Glutamatergic neuron (in vitro differentiated cells): ENCODE data around the gene ALDH4A1. TPM values are rescaled to one million over a fixed set of nuclear protein-coding genes. Genes with fewer than 3 reads are reported as not detected.
"Not testable (repeated sequence)": the region's sequence is repeated elsewhere in the genome, so short reads cannot be mapped to it uniquely, and the experiment has no call there.

Experiments used
- DNase-seq: peaks from one replicate; pipeline ENCODE4 v3.0.0; 2022
- H3K27ac Mint-ChIP-seq: one replicate; pipeline ENCODE4 v1.8.0; 2020; ENCODE audit warnings: mild to moderate bottlenecking, mixed read lengths, inconsistent platforms; ENCODE audit not compliant: unreplicated experiment
- H3K27me3 Mint-ChIP-seq: one replicate; pipeline ENCODE4 v1.8.0; 2020; ENCODE audit warnings: mild to moderate bottlenecking, moderate library complexity, mixed read lengths, inconsistent platforms; ENCODE audit not compliant: unreplicated experiment
- H3K36me3 Mint-ChIP-seq: one replicate; pipeline ENCODE4 v1.8.0; 2020; ENCODE audit warnings: mild to moderate bottlenecking, mixed read lengths, inconsistent platforms; ENCODE audit not compliant: unreplicated experiment
- H3K4me1 Mint-ChIP-seq: one replicate; pipeline ENCODE4 v1.8.0; 2020; ENCODE audit warnings: mild to moderate bottlenecking, low read depth, mixed read lengths, inconsistent platforms; ENCODE audit not compliant: unreplicated experiment
- H3K4me3 Mint-ChIP-seq: one replicate; pipeline ENCODE4 v1.8.0; 2020; ENCODE audit warnings: mild to moderate bottlenecking, mixed read lengths, inconsistent platforms; ENCODE audit not compliant: unreplicated experiment
- H3K9me3 Mint-ChIP-seq: one replicate; pipeline ENCODE4 v1.8.0; 2020; ENCODE audit warnings: mild to moderate bottlenecking, moderate library complexity, mixed read lengths, inconsistent platforms; ENCODE audit not compliant: unreplicated experiment
- CTCF ChIP-seq: fragments of 200-600 bp; sonication (generic); IDR thresholded peaks from one replicate; pipeline ENCODE4 v1.5.0; 2021; ENCODE audit not compliant: partially characterized antibody, unreplicated experiment
- total RNA-seq: library from RNA; stranded (reverse); fragmentation: NEBNext Ultra II Directional; extraction: Animal tissue kit (Norgen Biotek cat#: 25700); gene quantifications from one replicate; pipeline ENCODE4 v1.2.1, GENCODE V29; 2021; ENCODE audit not compliant: unreplicated experiment

ALDH4A1 gene
- total RNA-seq, 1 donor from 2014 or later, result 28.9 TPM

DNA sequence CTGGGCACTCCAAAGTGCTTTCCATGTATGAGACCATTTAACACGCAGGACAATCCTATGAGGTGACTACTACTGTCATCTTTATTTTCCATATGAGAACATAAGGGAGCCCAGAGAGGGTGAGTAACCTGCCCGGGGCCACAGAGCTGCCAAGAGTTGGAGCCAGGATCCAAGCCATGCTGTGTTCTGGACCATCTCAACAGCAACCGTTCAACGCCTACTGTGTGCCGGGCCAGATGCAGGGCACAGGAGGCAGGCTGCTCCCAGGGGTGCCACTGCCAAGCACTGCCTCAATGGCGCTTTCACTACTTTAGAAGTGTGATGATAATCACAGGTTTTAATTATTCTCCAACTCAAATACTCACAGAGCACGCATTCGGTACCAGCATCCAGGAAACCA, 3.8 kb downstream of the ALDH4A1 start:
- peaks cover 18% of the 10 kb centered on the region for H3K4me1 Mint-ChIP-seq
- H3K9me3 Mint-ChIP-seq, result peaks cover 7% of the 10 kb centered on the region
- DNase-seq, result no peak
- TF ChIP-seq CTCF, result no peak
- H3K4me3 Mint-ChIP-seq, result no peak overlapping the region
- no peak overlapping the region for H3K27ac Mint-ChIP-seq
- peaks cover 4% of the 10 kb centered on the region for H3K27me3 Mint-ChIP-seq
- H3K36me3 Mint-ChIP-seq, result no peaks in the 10 kb centered on the region

GRCh38 chr1:18895317-18895716, 7.0 kb downstream of the ALDH4A1 start:
- TF ChIP-seq CTCF, result no peak
- Mint-ChIP-seq H3K36me3 (no peaks in the 10 kb centered on the region), H3K27me3 (peaks cover 3% of the 10 kb centered on the region), H3K4me3 (no peak overlapping the region), H3K27ac (no peak overlapping the region), H3K4me1 (peaks cover 13% of the 10 kb centered on the region), H3K9me3 (peaks cover 1% of the 10 kb centered on the region)
- no peak for DNase-seq

GRCh38 chr1:18893120-18893519, 9.2 kb downstream of the ALDH4A1 start:
- Mint-ChIP-seq H3K36me3 (no peaks in the 10 kb centered on the region), H3K4me3 (no peak overlapping the region), H3K27ac (no peak overlapping the region), H3K4me1 (peaks cover 10% of the 10 kb centered on the region), H3K9me3 (peaks cover 1% of the 10 kb centered on the region), H3K27me3 (peaks cover 3% of the 10 kb centered on the region)
- no peak for DNase-seq
- no peak for TF ChIP-seq CTCF

DNA sequence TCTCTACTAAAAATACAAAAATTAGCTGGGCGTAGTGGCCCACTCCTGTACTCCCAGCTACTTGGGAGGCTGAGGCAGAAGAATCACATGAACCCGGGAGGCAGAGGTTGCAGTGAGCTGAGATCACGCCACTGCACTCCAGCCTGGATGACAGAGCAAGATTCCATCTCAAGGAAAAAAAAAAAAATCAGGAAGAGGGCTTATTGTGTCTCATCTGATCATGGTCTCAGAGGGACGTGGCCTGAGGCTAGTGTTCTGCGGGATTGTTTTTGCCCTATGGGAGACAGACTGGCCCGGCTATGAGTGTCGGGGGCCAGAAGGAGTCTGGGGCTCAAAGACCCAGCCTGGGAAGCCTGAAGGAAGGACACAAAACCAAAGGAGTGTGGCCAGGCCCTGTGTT, 10.5 kb downstream of the ALDH4A1 start:
- peaks cover 10% of the 10 kb centered on the region for H3K4me1 Mint-ChIP-seq
- not testable (repeated sequence) for H3K27ac Mint-ChIP-seq, H3K9me3 Mint-ChIP-seq, DNase-seq, H3K36me3 Mint-ChIP-seq, H3K4me3 Mint-ChIP-seq, H3K27me3 Mint-ChIP-seq

- TF ChIP-seq CTCF, result no peak
- H3K36me3 Mint-ChIP-seq, result no peaks in the 10 kb centered on the region
- H3K9me3 Mint-ChIP-seq, result peaks cover 1% of the 10 kb centered on the region
- H3K4me1 Mint-ChIP-seq, result peaks cover 10% of the 10 kb centered on the region
- peaks cover 3% of the 10 kb centered on the region for H3K27me3 Mint-ChIP-seq
- no peak for DNase-seq
- H3K27ac Mint-ChIP-seq, result no peak overlapping the region
- H3K4me3 Mint-ChIP-seq, result no peak overlapping the region
Measured at GRCh38 chr1:18891426-18891780, 11.0 kb downstream of the ALDH4A1 start.
